Left lobe of liver (tissue), 2 donors: Measurements from ENCODE around the gene COL5A3. TPM values are rescaled to one million over a fixed set of nuclear protein-coding genes. Genes with fewer than 3 reads are reported as not detected.
"Not testable (repeated sequence)": the region's sequence is repeated elsewhere in the genome, so short reads cannot be mapped to it uniquely, and the experiment has no call there.

Source experiments
- ATAC-seq: fragments of 200-7000 bp; cut with Tn5 transposase; one replicate; pipeline ENCODE4 v1.9.1; 2020; ENCODE audit warnings: mild to moderate bottlenecking, moderate library complexity
- DNase-seq: peaks from one replicate; pipeline ENCODE4 v3.0.0-alpha.2; 2020; ENCODE audit warnings: low spot score
- total RNA-seq: library from RNA; stranded (reverse); gene quantifications from one replicate; pipeline ENCODE4 v1.2.1, GENCODE V29; 2021
- donor health status: DM: no; HTN: no; CAD: no; lungs with moderate emphysema.
- donor health status: DM: no; HTN: yes; CAD: no.

COL5A3 gene
- total RNA-seq, 1 donor from 2014 or later: 24.3 TPM

GRCh38 chr19:9941671-9942070 lies 68.6 kb downstream of the COL5A3 start:
- ATAC-seq (no peak), DNase-seq (no peak)

DNA sequence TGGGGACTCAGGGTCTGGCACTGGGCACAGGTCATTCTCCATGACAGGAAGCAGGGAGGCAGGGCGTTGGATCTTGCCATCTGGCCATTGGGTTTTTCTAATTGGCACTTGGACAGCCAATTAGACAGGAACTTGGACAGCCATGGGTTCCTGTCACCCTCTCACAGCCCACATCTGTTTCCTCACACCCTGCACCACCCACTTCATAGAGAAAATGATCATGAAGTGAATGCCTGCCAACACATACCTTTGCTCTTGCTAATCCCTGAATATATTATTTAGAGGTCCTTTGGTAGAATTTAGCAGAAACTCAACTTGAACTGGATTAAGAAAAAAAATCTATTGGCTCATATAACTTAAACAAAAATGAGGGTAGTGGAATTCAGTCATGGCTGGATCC lies 69.1 kb downstream of the COL5A3 start:
- ATAC-seq: no peak

GRCh38 chr19:9940778-9941177 lies 69.5 kb downstream of the COL5A3 start:
- DNase-seq (no peak), ATAC-seq (peak; percentile 73)

More for the DNA sequence above, 69.1 kb downstream of the COL5A3 start:
- no peak for DNase-seq

DNA sequence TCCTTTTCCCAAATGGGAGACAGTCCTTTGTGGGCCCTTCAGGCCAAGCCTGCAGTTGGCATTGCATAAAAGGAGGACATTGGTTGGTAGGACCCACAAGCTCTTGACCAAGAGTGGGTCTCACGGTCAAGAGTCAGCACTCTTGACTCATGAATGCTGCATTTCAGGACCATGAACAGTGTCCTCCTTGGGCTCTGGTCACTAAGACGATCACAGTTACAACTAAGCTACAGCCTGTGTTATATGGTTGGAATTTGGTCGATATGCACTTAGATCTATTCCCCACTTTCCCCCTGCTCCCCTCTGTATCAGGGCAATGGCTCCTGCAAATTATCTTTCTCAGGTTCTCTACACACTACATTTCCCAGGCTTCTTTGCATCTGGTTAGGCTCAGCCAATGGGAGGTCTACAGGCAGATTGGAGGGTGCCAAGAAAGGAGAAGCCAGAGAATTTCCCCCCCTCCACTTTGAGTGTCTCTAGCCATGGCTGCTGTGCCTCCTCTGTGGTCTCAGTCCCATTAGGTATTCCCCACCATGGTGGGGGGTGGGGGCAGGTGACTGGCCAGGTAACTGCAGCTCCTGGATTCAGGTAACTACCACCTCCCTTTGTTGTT lies 70.9 kb downstream of the COL5A3 start:
- ATAC-seq: no peak
- DNase-seq: no peak

- no peak for DNase-seq
Measured at GRCh38 chr19:9937001-9937411, 73.3 kb downstream of the COL5A3 start.

GRCh38 chr19:9936326-9937000 lies 73.8 kb downstream of the COL5A3 start, which contains the start of gene OLFM2:
Gene OLFM2 (minus strand): TSS chr19:9936515. CDS start chr19:9936366, 149 bp downstream.
- DNase-seq: peak; percentile 54

More at GRCh38 chr19:9937001-9937411, 73.3 kb downstream of the COL5A3 start:
- ATAC-seq: no peak

GRCh38 chr19:9935506-9936325 lies 74.6 kb downstream of the COL5A3 start:
- ATAC-seq: peak; percentile 50
- DNase-seq: no peak

More at GRCh38 chr19:9936326-9937000, 73.8 kb downstream of the COL5A3 start, which contains the start of gene OLFM2:
- ATAC-seq: peak; percentile 34

GRCh38 chr19:9934132-9934950 lies 76.0 kb downstream of the COL5A3 start:
- peak; percentile 82 for DNase-seq
- ATAC-seq: peak; percentile 93

- ATAC-seq (no peak), DNase-seq (no peak)
Measured at GRCh38 chr19:9932835-9933234, 77.5 kb downstream of the COL5A3 start.

DNA sequence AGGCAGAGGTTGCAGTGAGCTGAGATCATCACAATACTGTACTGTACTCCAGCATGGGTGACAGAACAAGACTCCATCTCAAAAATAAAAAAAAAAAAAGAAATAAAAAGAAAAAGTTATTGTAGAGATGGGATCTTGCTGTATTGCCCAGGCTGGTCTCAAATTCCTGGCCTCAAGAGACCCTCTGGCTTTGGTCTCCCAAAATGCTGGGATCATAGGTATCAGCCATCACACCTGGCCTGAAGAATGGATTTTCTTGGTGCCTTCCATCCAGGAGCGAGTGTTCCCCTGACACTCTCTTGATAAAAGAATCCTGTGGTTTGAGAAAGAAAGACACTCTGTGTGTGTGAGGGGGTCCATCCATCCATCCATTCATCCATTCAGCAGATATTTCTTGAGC lies 78.7 kb downstream of the COL5A3 start:
- no peak for DNase-seq
- ATAC-seq: no peak

DNA sequence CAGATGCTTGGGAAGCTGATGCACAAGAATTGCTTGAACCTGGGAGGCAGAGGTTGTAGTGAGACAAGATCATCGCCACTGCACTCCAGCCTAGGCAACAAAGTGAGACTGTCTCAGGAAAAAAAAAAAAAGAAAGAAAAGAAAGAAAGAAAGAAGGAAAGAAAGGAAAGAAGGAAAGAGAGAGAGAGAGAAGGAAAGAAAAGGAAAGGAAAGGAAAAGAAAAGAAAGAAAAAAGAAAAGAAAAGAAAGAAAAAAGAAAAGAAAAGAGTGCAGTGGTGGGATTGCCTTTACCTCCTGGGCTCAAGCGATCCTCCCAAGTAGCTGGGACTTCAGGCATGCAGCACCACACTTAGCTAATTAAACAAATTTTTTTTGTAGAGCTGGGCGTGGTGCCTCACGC lies 86.9 kb downstream of the COL5A3 start:
- DNase-seq: no peak
- no peak for ATAC-seq

DNA sequence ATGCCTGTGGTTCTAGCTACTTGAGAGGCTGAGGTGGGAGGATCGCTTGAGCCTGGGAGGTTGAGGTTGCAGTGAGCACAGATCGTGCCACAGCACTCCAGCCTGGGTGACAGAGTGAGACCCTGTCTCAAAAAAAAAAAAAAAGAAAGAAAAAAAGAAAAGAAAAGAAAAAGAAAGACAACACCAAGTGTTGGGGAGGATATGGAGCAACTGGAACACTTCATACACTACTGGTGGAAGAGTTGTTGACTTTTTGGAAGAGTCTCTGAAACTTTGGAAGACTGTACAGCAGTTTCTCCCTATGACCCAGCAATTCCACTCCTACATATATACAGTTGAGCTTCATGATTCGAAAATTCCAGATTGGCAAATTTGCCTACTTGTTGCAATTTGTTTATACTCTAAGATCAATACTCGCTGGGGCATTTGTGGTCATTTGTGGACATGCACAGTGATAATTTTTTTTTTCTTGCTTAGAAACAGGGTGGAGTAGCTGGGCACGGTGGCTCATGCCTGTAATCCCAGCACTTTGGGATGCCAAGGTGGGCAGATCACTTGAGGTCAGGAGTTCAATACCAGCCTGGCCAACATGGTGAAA lies 87.4 kb downstream of the COL5A3 start:
- peak; percentile 60 for ATAC-seq
- not testable (repeated sequence) for DNase-seq

DNA sequence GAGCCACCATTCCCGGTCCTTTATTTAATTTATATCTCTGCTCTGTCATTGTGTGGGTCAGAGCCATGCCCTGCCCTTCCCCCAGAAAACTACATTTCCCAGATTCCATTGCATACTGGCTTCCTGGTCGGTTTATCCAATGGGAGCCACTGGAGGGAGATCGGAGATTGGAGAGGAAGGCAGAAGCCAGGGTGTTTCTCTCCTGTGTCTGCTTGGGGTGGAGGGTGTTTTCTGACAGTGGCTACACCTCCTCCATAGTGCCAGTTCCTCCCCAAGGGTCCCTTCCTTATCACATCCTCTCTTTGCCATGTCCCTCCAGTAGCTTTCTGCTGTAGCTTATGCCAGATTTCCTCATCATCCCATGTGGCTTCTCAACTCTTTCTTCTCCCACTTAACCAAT lies 93.0 kb downstream of the COL5A3 start:
- peak; percentile 79 for ATAC-seq
- peak; percentile 48 for DNase-seq

GRCh38 chr19:9916719-9917118 lies 93.6 kb downstream of the COL5A3 start:
- DNase-seq (no peak), ATAC-seq (no peak)

GRCh38 chr19:9914315-9915207 lies 95.7 kb downstream of the COL5A3 start:
- peak; percentile 84 for ATAC-seq
- peak; percentile 61 for DNase-seq

- DNase-seq: no peak
- no peak for ATAC-seq
Measured at GRCh38 chr19:9914001-9914314, 96.3 kb downstream of the COL5A3 start.

GRCh38 chr19:9913237-9914000 lies 96.9 kb downstream of the COL5A3 start:
- ATAC-seq: peak; percentile 17
- no peak for DNase-seq

GRCh38 chr19:9912551-9913236 lies 97.6 kb downstream of the COL5A3 start:
- DNase-seq: no peak
- no peak for ATAC-seq
